Mesenchymal stem cell (in vitro differentiated cells and primary cell): ENCODE results near the gene SORCS3.
A peak's percentile ranks its signal among the peaks of the same experiment; 100 is the strongest.

ENCODE experiments used
- DNase-seq: peaks from one replicate; pipeline ENCODE4 v3.0.0-alpha.2; 2013
- H2AFZ ChIP-seq: one replicate; pipeline ENCODE4 v1.6.1; 2013; ENCODE audit warnings: low read depth, mild to moderate bottlenecking, control low read depth, inconsistent platforms, low read length, moderate library complexity
- H2AK5ac ChIP-seq: 2 replicates; pipeline ENCODE4 v1.6.1; 2013; ENCODE audit warnings: low read length, moderate library complexity, mild to moderate bottlenecking, inconsistent platforms; ENCODE audit not compliant: severe bottlenecking
- H2BK120ac ChIP-seq: one replicate; pipeline ENCODE4 v1.6.1; 2013; ENCODE audit warnings: low read depth, mild to moderate bottlenecking, inconsistent platforms, low read length, moderate library complexity
- H2BK12ac ChIP-seq, 2 experiments: one replicate each; pipeline ENCODE4 v1.6.1; 2013; ENCODE audit warnings: inconsistent platforms in 2 of 2, low read length in 2 of 2, mild to moderate bottlenecking in 2 of 2, moderate library complexity in 2 of 2, control low read depth in 1 of 2
- H2BK15ac ChIP-seq: one replicate; pipeline ENCODE4 v1.6.1; 2013; ENCODE audit warnings: mild to moderate bottlenecking, low read depth, inconsistent platforms; ENCODE audit not compliant: poor library complexity, severe bottlenecking
- H2BK5ac ChIP-seq: 2 replicates; pipeline ENCODE4 v1.6.1; 2013; ENCODE audit warnings: low read depth, mild to moderate bottlenecking, low read length, control low read depth, inconsistent platforms; ENCODE audit not compliant: poor library complexity, severe bottlenecking
- H3K14ac ChIP-seq, 2 experiments: one replicate each; pipeline ENCODE4 v1.6.1; 2013; ENCODE audit warnings: inconsistent platforms in 2 of 2, low read length in 2 of 2, control low read depth in 1 of 2, mild to moderate bottlenecking in 1 of 2, moderate library complexity in 1 of 2
- H3K18ac ChIP-seq, 2 experiments: one replicate each; pipeline ENCODE4 v1.6.1; 2013; ENCODE audit warnings: inconsistent platforms in 2 of 2, low read length in 2 of 2, control low read depth in 1 of 2, low read depth in 1 of 2, mild to moderate bottlenecking in 1 of 2
- H3K23ac ChIP-seq, 2 experiments: one replicate each; pipeline ENCODE4 v1.6.1; 2013; ENCODE audit warnings: inconsistent platforms in 2 of 2, low read length in 2 of 2, mild to moderate bottlenecking in 2 of 2, moderate library complexity in 2 of 2, control low read depth in 1 of 2
- H3K27ac ChIP-seq: 2 replicates; pipeline ENCODE4 v1.5.1; 2013; ENCODE audit warnings: mild to moderate bottlenecking, moderate library complexity, low read length, control low read depth, inconsistent platforms; ENCODE audit not compliant: poor library complexity, severe bottlenecking
- H3K27me3 ChIP-seq, 2 experiments: 2 replicates each; pipeline versions ENCODE4 v1.6.1 to v1.7.0; 2013; ENCODE audit warnings: low read length in 2 of 2, mild to moderate bottlenecking in 2 of 2, moderate library complexity in 2 of 2, control low read depth in 1 of 2, inconsistent platforms in 1 of 2; ENCODE audit not compliant: control insufficient read depth in 1 of 2, insufficient read depth in 1 of 2
- H3K36me3 ChIP-seq, 2 experiments: 2 replicates each; pipeline versions ENCODE4 v1.6.1 to v1.7.0; 2013; ENCODE audit warnings: low read length in 2 of 2, control low read depth in 1 of 2, inconsistent platforms in 1 of 2, low read depth in 1 of 2, mild to moderate bottlenecking in 1 of 2; ENCODE audit not compliant: insufficient read depth in 2 of 2, control insufficient read depth in 1 of 2
- H3K4ac ChIP-seq, 2 experiments: one replicate each; pipeline ENCODE4 v1.6.1; 2013; ENCODE audit warnings: inconsistent platforms in 2 of 2, low read length in 2 of 2, mild to moderate bottlenecking in 2 of 2, moderate library complexity in 2 of 2, control low read depth in 1 of 2, low read depth in 1 of 2
- H3K4me1 ChIP-seq: 2 replicates; pipeline ENCODE4 v1.6.1; 2013; ENCODE audit warnings: low read depth, low read length, control low read depth; ENCODE audit not compliant: control insufficient read depth, insufficient read depth
- H3K4me2 ChIP-seq: 2 replicates; pipeline ENCODE4 v1.6.1; 2013; ENCODE audit warnings: low read length, mild to moderate bottlenecking, inconsistent platforms; ENCODE audit not compliant: poor library complexity, severe bottlenecking
- H3K4me3 ChIP-seq, 2 experiments: 2 replicates each; pipeline versions ENCODE4 v1.5.1 to v1.7.0; 2013; ENCODE audit warnings: low read length in 2 of 2, mild to moderate bottlenecking in 2 of 2, control low read depth in 1 of 2, low read depth in 1 of 2; ENCODE audit not compliant: insufficient read depth in 1 of 2
- H3K79me1 ChIP-seq: replicated peaks from 2 replicates; pipeline ENCODE4 v1.6.1; 2013; ENCODE audit warnings: mild to moderate bottlenecking, control low read depth, low read length, inconsistent platforms; ENCODE audit not compliant: poor library complexity, severe bottlenecking
- H3K9ac ChIP-seq: 2 replicates; pipeline ENCODE4 v1.7.0; 2013; ENCODE audit warnings: mild to moderate bottlenecking, low read length, moderate library complexity
- H3K9me3 ChIP-seq: 2 replicates; pipeline ENCODE4 v1.7.0; 2013; ENCODE audit warnings: mild to moderate bottlenecking, low read length; ENCODE audit not compliant: control insufficient read depth
- H4K8ac ChIP-seq: one replicate; pipeline ENCODE4 v1.6.1; 2013; ENCODE audit warnings: inconsistent platforms, mild to moderate bottlenecking, low read length, moderate library complexity
- H4K91ac ChIP-seq: one replicate; pipeline ENCODE4 v1.6.1; 2013; ENCODE audit warnings: mild to moderate bottlenecking, low read length, inconsistent platforms
- WGBS: methylation state at CpG from one replicate; pipeline ENCODE4 v1.1.7; 2013; ENCODE audit warnings: mixed read lengths; 5-methylcytosine and 5-hydroxymethylcytosine counted together

SORCS3 gene

GRCh38 chr10:105197598-105198364, 556.7 kb downstream of the SORCS3 start:
- Histone ChIP-seq H2BK15ac (no peak overlapping the region), H2AK5ac (no peak overlapping the region), H3K27ac (no peak overlapping the region), H2BK12ac (no peak overlapping the region), H4K8ac (no peak overlapping the region), H3K4me2 (no peak overlapping the region), H3K36me3 (no peaks in the 10 kb centered on the region), H4K91ac (no peak overlapping the region), H3K4me1 (no peaks in the 10 kb centered on the region), H3K4ac (no peak overlapping the region), H3K18ac (no peak overlapping the region), H2BK5ac (no peak overlapping the region), H2BK120ac (no peak overlapping the region), H3K79me1 (no peaks in the 10 kb centered on the region), H3K27me3 (no peaks in the 10 kb centered on the region), H3K23ac (no peak overlapping the region), H2AFZ (no peak overlapping the region), H3K14ac (no peak overlapping the region), H3K9me3 (no peaks in the 10 kb centered on the region), H3K9ac (no peak overlapping the region), H3K4me3 (no peak overlapping the region)
- DNase-seq = no peak
- 49% methylated on average over 5 of the region's 6 CpGs for WGBS

- H2AK5ac ChIP-seq = no peak overlapping the region
- peak overlapping the region; percentile 14 for H2AFZ ChIP-seq
- no peak for DNase-seq
- H2BK120ac ChIP-seq = no peak overlapping the region
- no peak overlapping the region for H3K4me3 ChIP-seq
- H3K27me3 ChIP-seq = no peaks in the 10 kb centered on the region
- no peak overlapping the region for H3K9ac ChIP-seq
- no peak overlapping the region for H3K4ac ChIP-seq
- no peak overlapping the region for H4K91ac ChIP-seq
- no peaks in the 10 kb centered on the region for H3K36me3 ChIP-seq
- no peak overlapping the region for H3K18ac ChIP-seq
- no peaks in the 10 kb centered on the region for H3K79me1 ChIP-seq
- no peak overlapping the region for H2BK15ac ChIP-seq
- H4K8ac ChIP-seq = no peak overlapping the region
- H3K9me3 ChIP-seq = no peaks in the 10 kb centered on the region
- H2BK5ac ChIP-seq = no peak overlapping the region
- H3K23ac ChIP-seq = no peak overlapping the region
- H3K27ac ChIP-seq = no peak overlapping the region
- H3K4me1 ChIP-seq = no peaks in the 10 kb centered on the region
- no peak overlapping the region for H3K14ac ChIP-seq
- H3K4me2 ChIP-seq = no peak overlapping the region
- no peak overlapping the region for H2BK12ac ChIP-seq
Measured at GRCh38 chr10:105206616-105207015, 565.5 kb downstream of the SORCS3 start.

GRCh38 chr10:105207476-105207995, 566.4 kb downstream of the SORCS3 start:
- H3K18ac ChIP-seq = no peak overlapping the region
- no peak overlapping the region for H2BK15ac ChIP-seq
- no peak overlapping the region for H3K14ac ChIP-seq
- H2BK120ac ChIP-seq = no peak overlapping the region
- H3K4ac ChIP-seq = no peak overlapping the region
- DNase-seq = no peak
- 52% methylated on average over 3 of the region's 4 CpGs for WGBS
- H4K8ac ChIP-seq = no peak overlapping the region
- H3K9ac ChIP-seq = no peak overlapping the region
- H3K27me3 ChIP-seq = no peaks in the 10 kb centered on the region
- H3K79me1 ChIP-seq = no peaks in the 10 kb centered on the region
- no peak overlapping the region for H3K23ac ChIP-seq
- no peak overlapping the region for H2AFZ ChIP-seq
- H3K27ac ChIP-seq = no peak overlapping the region
- H3K4me2 ChIP-seq = no peak overlapping the region
- no peaks in the 10 kb centered on the region for H3K4me1 ChIP-seq
- no peak overlapping the region for H2BK12ac ChIP-seq
- H4K91ac ChIP-seq = no peak overlapping the region
- H3K9me3 ChIP-seq = no peaks in the 10 kb centered on the region
- H2AK5ac ChIP-seq = no peak overlapping the region
- no peaks in the 10 kb centered on the region for H3K36me3 ChIP-seq
- H3K4me3 ChIP-seq = no peak overlapping the region
- no peak overlapping the region for H2BK5ac ChIP-seq

GRCh38 chr10:105210546-105210945, 569.5 kb downstream of the SORCS3 start:
- H2AK5ac ChIP-seq = no peak overlapping the region
- H3K14ac ChIP-seq = no peak overlapping the region
- H3K27me3 ChIP-seq = no peaks in the 10 kb centered on the region
- no peak overlapping the region for H3K4ac ChIP-seq
- H3K9me3 ChIP-seq = peaks cover under 1% of the 10 kb centered on the region
- H3K18ac ChIP-seq = no peak overlapping the region
- no peak overlapping the region for H3K9ac ChIP-seq
- no peak overlapping the region for H2BK12ac ChIP-seq
- H3K23ac ChIP-seq = no peak overlapping the region
- H3K4me1 ChIP-seq = no peaks in the 10 kb centered on the region
- H4K91ac ChIP-seq = no peak overlapping the region
- no CpG with 5 or more reads among the region's 2 CpGs for WGBS
- no peak overlapping the region for H3K27ac ChIP-seq
- no peak overlapping the region for H3K4me3 ChIP-seq
- H3K79me1 ChIP-seq = no peaks in the 10 kb centered on the region
- H2AFZ ChIP-seq = no peak overlapping the region
- no peak for DNase-seq
- no peak overlapping the region for H2BK5ac ChIP-seq
- no peak overlapping the region for H4K8ac ChIP-seq
- no peak overlapping the region for H3K4me2 ChIP-seq
- H2BK15ac ChIP-seq = no peak overlapping the region
- no peak overlapping the region for H2BK120ac ChIP-seq
- H3K36me3 ChIP-seq = no peaks in the 10 kb centered on the region
